GM12874 (cell line): ENCODE results near the gene PRAME.

Experiments
- TF ChIP-seq, protein P1 (sequence below): IDR thresholded peaks from 2 replicates; pipeline ENCODE4 v1.5.1; 2011; ENCODE audit warnings: low read depth, mild to moderate bottlenecking, control low read depth, low read length, moderate library complexity; ENCODE audit not compliant: insufficient read depth

Gene PRAME

DNA sequence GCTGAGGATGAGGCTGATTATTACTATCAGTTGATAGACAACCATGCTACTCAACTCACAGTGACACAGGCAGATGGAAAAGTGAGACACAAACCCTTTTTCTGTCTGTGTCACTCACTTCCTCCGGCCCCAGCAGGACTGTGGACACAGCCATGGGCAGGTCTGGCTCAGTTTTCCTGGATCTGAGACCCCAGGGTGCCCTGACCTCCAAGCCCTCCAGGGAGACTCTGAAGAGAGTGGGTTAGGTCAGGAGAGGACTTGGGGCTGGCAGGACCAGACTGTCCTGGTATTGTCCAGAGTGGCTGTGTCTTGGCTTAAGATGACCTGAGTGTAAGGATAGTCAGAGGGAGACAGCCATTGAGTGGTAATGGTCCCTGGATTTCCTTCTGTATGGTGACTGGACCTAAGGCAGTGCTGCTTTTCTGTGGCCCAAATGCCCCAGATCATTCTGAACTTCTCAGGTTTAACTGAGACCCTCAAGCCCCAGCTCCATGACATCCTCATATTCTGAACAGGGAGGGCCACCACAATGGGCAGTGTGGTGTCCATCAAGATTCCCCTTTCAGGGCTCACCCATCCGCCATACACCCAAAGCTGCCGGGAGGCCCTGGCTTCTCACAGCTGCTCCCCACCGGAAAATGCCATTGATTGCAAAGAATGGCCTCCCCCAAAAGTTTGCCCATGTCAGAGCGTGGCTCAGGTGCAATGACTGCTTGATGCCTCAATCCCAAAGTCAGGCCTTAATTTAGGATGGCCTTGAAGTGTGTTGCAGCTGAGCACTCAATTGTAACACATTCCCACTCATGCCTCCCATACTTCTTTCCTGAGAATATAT is 36.2 kb upstream of the PRAME start:
- TF ChIP-seq, protein P1, sequence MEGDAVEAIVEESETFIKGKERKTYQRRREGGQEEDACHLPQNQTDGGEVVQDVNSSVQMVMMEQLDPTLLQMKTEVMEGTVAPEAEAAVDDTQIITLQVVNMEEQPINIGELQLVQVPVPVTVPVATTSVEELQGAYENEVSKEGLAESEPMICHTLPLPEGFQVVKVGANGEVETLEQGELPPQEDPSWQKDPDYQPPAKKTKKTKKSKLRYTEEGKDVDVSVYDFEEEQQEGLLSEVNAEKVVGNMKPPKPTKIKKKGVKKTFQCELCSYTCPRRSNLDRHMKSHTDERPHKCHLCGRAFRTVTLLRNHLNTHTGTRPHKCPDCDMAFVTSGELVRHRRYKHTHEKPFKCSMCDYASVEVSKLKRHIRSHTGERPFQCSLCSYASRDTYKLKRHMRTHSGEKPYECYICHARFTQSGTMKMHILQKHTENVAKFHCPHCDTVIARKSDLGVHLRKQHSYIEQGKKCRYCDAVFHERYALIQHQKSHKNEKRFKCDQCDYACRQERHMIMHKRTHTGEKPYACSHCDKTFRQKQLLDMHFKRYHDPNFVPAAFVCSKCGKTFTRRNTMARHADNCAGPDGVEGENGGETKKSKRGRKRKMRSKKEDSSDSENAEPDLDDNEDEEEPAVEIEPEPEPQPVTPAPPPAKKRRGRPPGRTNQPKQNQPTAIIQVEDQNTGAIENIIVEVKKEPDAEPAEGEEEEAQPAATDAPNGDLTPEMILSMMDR: no peak

DNA sequence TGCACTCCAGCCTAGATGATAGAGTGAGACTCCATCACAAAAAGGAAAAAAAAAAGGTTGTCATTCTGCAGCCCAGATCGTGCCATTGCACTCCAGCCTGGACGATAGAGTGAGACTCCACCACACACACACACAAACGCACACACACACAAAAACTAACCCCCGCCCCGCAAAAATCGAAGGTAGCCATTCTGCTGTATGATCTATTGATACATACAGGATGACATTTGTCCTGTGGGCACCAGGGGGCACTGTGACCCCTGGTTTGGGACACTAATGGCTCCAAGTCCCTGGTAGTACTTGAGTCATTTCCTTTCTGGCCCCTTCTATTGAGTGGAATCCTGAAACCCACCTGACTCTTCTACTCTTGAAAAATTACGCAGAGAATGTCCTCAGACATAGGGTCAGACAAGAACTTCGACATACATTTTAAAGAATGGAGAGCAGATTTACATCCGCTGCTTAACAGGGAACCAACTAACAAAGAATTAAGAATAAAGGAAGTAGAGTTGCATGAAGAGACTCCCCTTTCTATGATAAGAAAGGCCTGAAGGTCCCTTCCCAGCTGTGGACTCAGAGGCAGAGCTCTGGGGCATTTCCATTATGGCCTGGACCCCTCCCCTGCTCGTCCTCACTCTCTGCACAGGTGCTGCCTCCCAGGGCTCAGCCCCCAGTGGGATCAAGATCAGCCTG is 35.0 kb upstream of the PRAME start:
- TF ChIP-seq, protein P1: peak; percentile 77

DNA sequence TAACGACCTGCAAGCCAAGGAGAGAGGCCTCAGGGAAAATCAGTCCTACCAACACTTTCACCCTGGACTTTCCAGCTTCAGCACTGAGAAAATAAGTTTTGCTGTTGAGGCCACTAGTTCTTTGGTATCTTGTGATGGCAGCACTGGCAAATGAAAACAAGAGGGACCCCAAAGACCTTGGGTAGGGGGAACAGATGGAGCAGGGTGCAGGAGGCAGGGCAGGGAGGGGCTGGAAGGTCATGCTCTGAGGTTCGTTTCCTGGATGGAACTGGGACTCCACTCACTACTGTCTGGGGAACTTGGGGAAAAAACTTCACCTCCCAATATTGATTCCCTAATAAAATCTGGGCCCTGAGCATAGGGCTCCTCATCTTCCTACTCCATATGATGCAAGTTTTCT is 34.2 kb upstream of the PRAME start:
- TF ChIP-seq, protein P1: no peak

DNA sequence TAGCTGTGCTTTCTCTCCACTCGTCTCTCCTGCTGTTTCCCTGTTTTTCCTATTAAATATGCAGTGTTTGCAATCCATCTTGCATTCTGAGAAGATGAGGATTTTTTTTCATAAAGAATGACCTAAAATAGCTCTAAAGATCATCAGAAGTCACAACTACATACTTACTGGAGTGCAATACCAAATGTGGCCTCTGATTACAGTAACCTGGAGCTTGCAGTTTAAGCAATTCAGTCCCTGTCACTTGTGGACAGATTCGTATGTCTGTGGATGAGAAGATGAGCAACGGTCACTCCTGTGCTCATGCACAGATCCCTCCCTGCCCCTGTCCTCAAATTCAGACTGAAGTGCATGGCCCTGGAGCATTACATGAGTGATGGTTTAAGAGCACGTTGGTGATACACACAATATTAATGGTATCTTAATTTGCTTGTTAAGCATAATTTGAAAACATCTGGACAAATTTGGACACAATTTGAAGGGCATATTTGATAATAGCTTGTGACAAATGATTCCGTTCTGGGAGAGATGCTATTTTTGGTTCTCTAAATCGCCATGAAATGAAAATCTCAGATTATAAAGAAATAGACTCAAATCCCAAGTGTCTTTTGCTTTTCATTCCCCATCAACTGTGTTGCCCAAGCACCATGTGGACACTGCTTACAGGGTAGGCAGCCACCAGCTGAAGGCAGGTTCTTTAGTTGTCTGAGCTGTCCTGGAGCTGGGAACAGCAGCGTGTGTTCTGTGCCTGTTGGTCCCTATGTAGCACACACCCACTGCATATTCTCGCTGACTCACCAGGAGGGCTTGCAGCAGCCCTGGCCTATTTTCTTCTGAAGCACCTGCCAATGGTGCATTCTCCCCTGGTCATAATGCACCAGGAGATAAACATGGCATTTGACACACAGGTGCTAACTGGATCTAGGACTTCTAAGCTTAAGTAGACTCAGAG is 32.6 kb upstream of the PRAME start:
- TF ChIP-seq, protein P1: peak; percentile 30; the same call in 1 of the 2 replicates

DNA sequence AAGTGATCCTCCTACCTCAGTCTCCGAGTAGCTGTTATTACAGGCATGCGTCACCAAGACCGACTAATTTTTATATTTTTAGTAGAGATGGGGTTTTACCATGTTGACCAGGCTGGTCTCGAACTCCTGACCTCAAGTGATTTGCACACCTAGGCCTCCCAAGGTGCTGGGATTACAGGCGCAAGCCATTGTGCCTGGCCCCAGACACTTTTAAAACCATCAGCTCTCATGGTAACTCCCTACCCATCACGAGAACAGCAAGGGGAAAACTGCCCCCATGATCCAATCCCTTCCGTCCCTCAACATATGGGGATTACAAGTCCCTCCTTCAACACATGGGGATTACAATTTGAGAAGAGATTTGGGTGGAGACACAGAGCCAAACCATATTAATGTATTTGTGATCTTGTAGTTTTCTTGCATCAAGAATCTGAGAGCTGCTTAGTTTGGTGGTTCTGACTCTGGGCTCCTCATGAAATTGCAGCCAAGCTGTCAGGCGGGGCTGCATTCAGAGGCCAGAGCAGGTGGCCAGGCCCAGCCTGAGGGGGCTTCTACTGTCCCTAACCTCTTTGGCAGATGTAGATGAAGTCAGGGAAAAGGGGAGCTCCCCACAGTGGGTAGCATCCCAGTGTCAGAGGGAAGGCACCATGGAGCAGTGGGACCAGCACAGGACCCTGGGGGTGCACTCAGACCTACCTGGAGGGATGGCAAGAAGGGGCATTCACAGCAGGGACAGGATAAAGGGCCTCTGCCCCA is 31.2 kb upstream of the PRAME start:
- TF ChIP-seq, protein P1: no peak

DNA sequence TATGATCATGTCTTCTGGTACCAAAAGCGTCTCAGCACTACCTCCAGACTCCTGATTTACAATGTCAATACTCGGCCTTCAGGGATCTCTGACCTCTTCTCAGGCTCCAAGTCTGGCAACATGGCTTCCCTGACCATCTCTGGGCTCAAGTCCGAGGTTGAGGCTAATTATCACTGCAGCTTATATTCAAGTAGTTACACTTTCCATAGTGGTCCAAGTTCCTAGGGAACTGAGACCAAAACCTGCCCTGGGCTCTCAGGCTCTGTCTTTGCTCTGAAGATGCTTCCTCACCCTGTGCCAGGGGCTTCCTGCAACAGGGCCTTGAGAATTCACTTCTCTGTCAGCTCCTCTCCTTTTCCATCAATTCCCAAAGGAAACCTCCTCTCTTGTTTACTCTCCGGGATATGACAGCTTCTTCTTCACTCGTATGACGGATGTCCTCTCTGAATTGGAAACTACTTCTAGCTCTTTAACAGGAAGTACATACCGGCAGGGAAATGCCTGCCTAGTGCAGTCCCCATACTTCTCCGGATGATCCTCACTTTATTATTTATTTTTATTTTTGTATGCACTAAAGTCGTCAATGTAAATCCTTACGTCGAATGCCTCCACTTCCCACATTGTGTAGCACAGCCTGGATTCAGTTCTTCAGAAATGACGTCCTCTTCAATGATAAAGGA is 29.6 kb upstream of the PRAME start:
- TF ChIP-seq, protein P1: no peak
